GM23248 (cell line): ENCODE data around the gene CARD10.

Source experiments
- EZH2 ChIP-seq: fragments of 200-600 bp; sonication (generic); IDR thresholded peaks from 2 replicates; pipeline ENCODE4 v1.6.1; 2018; ENCODE audit warnings: antibody characterized with exemption, mild to moderate bottlenecking; ENCODE audit not compliant: insufficient read depth, poor library complexity, severe bottlenecking
- EZH2phosphoT487 ChIP-seq: fragments of 200-600 bp; sonication (generic); IDR thresholded peaks from 2 replicates; pipeline ENCODE4 v1.6.1; 2018; ENCODE audit warnings: antibody characterized with exemption, moderate library complexity, mild to moderate bottlenecking, low read depth; ENCODE audit not compliant: insufficient read depth

GRCh38 chr22:37471727-37472417, 47.3 kb downstream of the CARD10 start:
- TF ChIP-seq EZH2 (no peak), EZH2phosphoT487 (no peak)
